MCF 10A (cell line): Measurements from ENCODE around the gene ZFP64. TPM values are rescaled to one million over a fixed set of nuclear protein-coding genes. Genes with fewer than 3 reads are reported as not detected.
A peak's percentile ranks its signal among the peaks of the same experiment; 100 is the strongest.

ENCODE experiments used
- BruUV-seq: library from RNA; stranded (reverse); fragments of 400-500 nt; replicated peaks from 2 replicates; lab custom pipeline; 2021; lab: Mats Ljungman, UMichigan
- CTCF ChIA-PET: fragments of 300-600 bp; sonication (Branson Sonifier 250); formaldehyde crosslinking; extraction: SDS; loops from one replicate; lab custom pipeline; 2021; ENCODE audit warnings: antibody characterized with exemption, inconsistent platforms; lab: Yijun Ruan, JAX
- POLR2A ChIA-PET: fragments of 300-600, 350-650 bp; sonication (Branson Sonifier 250); formaldehyde crosslinking; extraction: SDS; loops from one replicate; lab custom pipeline; 2020; ENCODE audit warnings: antibody characterized with exemption, inconsistent platforms; lab: Yijun Ruan, JAX
- DNase-seq: peaks from one replicate; pipeline ENCODE4 v3.0.0-alpha.2; 2018; ENCODE audit not compliant: unreplicated experiment
- H3K27ac Mint-ChIP-seq: one replicate; pipeline ENCODE4 v1.8.0; 2022; ENCODE audit warnings: mild to moderate bottlenecking, low read depth, mixed read lengths; ENCODE audit not compliant: unreplicated experiment
- H3K27me3 Mint-ChIP-seq: one replicate; pipeline ENCODE4 v1.8.0; 2022; ENCODE audit warnings: mixed read lengths; ENCODE audit not compliant: insufficient read depth, unreplicated experiment
- H3K36me3 Mint-ChIP-seq: one replicate; pipeline ENCODE4 v1.8.0; 2022; ENCODE audit warnings: mild to moderate bottlenecking, moderate library complexity, mixed read lengths; ENCODE audit not compliant: insufficient read depth, unreplicated experiment
- H3K4me1 Mint-ChIP-seq: one replicate; pipeline ENCODE4 v1.8.0; 2022; ENCODE audit warnings: mixed read lengths; ENCODE audit not compliant: insufficient read depth, unreplicated experiment
- H3K4me3 Mint-ChIP-seq: one replicate; pipeline ENCODE4 v1.8.0; 2022; ENCODE audit warnings: mild to moderate bottlenecking, moderate library complexity, mixed read lengths; ENCODE audit not compliant: unreplicated experiment
- H3K9me3 Mint-ChIP-seq: one replicate; pipeline ENCODE4 v1.8.0; 2022; ENCODE audit warnings: mixed read lengths; ENCODE audit not compliant: unreplicated experiment
- intact Hi-C: fragments of 100-400 bp; cut with micrococcal nuclease; formaldehyde crosslinking; loops from 2 replicates; pipeline ENCODE4 v1.14.1; 2022
- total RNA-seq: library from RNA; stranded (reverse); gene quantifications from 2 replicates; pipeline ENCODE4 v1.2.3, GENCODE V29; 2022
- TF ChIP-seq, protein P1 (sequence below): fragments of 200-600 bp; IDR thresholded peaks from one replicate; pipeline ENCODE4 v1.8.0; 2022; ENCODE audit warnings: antibody characterized with exemption, mild to moderate bottlenecking; ENCODE audit not compliant: unreplicated experiment

The ZFP64 gene
- total RNA-seq, 1 experiment from 2014 or later: 13.0 TPM

DNA sequence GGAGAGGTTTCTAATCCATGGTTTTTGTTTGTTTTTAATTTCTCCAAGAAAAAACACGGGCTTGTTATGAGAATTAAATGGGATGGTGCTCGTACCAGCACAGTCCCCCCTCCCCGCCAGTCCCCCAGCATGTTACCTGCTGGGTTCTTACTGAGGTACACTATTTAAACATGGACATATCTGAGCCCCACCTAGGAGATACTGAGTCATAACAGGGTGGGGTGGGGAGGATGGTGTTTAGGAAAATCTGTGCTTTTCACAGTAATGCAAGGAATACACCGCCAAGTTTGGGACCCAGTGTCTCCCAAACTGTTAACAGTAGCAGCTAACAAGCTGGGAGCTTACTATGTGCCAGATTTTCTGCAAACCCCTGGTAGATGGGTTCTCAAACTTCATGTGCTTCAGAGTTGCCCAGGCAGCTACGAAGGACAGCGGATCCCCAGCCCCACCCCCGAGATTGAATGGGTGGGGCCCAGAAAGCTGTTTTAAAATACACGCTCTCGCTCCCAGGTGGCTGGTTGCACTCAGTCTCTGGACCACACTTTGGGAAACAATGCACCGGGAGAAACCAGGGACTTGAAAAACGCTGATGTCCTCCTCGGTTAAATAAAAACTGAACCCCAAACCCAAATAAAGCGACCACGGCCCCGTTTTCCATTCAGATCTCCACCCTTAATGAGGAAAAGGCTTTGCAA, 995 bp downstream of the ZFP64 start:
- ChIA-PET CTCF (interaction anchor here (0.6 to 1.6 kb wide), 7 partner anchors 18 to 1029 kb away, joined by 3 to 6 read pairs (median 4); no protein-coding TSS in a partner anchor), POLR2A (interaction anchor here (0.6 to 3.5 kb wide), 12 partner anchors 9 to 1356 kb away, joined by 3 to 20 read pairs (median 3); no protein-coding TSS in a partner anchor)
- DNase-seq: peak; percentile 63
- H3K36me3 Mint-ChIP-seq: peaks cover 13% of the 10 kb centered on the region
- no peaks in the 10 kb centered on the region for H3K27me3 Mint-ChIP-seq
- TF ChIP-seq, protein P1, sequence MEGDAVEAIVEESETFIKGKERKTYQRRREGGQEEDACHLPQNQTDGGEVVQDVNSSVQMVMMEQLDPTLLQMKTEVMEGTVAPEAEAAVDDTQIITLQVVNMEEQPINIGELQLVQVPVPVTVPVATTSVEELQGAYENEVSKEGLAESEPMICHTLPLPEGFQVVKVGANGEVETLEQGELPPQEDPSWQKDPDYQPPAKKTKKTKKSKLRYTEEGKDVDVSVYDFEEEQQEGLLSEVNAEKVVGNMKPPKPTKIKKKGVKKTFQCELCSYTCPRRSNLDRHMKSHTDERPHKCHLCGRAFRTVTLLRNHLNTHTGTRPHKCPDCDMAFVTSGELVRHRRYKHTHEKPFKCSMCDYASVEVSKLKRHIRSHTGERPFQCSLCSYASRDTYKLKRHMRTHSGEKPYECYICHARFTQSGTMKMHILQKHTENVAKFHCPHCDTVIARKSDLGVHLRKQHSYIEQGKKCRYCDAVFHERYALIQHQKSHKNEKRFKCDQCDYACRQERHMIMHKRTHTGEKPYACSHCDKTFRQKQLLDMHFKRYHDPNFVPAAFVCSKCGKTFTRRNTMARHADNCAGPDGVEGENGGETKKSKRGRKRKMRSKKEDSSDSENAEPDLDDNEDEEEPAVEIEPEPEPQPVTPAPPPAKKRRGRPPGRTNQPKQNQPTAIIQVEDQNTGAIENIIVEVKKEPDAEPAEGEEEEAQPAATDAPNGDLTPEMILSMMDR: no peak
- peaks cover 14% of the 10 kb centered on the region for H3K4me1 Mint-ChIP-seq
- intact Hi-C loops: no loop called here
- H3K9me3 Mint-ChIP-seq: no peaks in the 10 kb centered on the region
- peak overlapping the region; percentile 91 for H3K27ac Mint-ChIP-seq
- H3K4me3 Mint-ChIP-seq: peak overlapping the region; percentile 94
- BruUV-seq: no TSS peak

DNA sequence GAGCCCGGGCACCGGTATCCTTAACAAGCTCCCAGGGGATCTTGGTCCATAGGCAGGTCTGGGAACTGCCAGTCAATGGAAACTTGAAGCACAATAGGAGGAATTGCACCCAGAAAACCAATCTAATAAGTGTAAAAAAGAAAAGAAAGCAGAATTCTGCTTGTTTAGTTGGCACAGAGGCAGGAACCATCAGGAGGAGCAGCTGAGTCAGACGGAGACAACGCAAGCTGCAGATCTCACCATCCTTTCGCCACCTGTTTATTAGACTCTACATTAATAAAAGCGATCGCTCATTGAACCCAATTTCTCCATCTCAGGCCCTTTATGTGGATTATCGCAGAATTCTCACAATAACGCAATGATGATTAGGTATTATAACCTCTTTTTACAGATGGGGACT, 9.8 kb downstream of the ZFP64 start:
- Mint-ChIP-seq H3K27me3 (no peaks in the 10 kb centered on the region), H3K4me3 (no peak overlapping the region), H3K36me3 (peaks cover 49% of the 10 kb centered on the region), H3K4me1 (no peaks in the 10 kb centered on the region), H3K27ac (no peak overlapping the region), H3K9me3 (no peaks in the 10 kb centered on the region)
- TF ChIP-seq, protein P1: no peak
- ChIA-PET CTCF (interaction anchor here (0.5 to 1.0 kb wide), 4 partner anchors 10 to 1914 kb away, joined by 3 to 5 read pairs (median 4); partner anchors contain the start of gene ZFP64), POLR2A (interaction anchor here (1.7 kb wide), 1 partner anchor 10 kb away, joined by 6 read pairs; the partner anchor contains the start of gene ZFP64)
- no TSS peak for BruUV-seq
- intact Hi-C loops: no loop called here
- no peak for DNase-seq

DNA sequence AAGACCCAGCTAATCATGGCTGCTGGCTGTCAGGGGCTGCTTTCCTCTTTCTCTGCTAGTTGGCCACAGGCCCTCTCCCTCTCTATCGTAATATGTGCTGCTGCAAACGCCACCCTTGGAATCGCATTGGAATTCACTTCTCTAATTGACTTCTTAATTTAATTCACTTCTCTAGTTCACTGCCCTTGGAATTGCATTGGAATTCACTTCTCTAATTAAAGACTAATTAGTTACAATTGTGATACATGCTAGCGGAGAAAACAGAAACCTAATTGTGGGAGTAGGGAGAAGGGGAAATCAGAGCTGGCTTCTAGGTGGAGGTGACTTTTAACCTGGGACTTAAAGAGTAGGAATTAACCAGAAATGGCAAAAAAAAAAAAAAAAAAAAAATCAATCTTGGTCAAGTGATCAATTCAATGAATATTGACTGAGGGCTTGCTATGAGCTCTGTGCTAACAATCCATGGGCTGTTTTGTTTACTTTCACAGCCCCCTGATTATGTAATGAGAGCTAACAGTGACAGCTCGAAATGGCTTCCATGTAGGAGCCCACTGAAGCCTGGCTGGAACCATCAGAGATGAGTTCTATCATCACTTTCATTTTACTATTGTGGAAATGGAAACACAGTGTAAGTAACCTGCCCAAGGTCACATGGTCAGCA, 11.3 kb downstream of the ZFP64 start:
- CTCF ChIA-PET: interaction anchor here (1.0 kb wide), 1 partner anchor 52 kb away, joined by 6 read pairs; no protein-coding TSS in a partner anchor
- Mint-ChIP-seq H3K4me3 (no peak overlapping the region), H3K27ac (no peak overlapping the region), H3K4me1 (no peaks in the 10 kb centered on the region), H3K9me3 (no peaks in the 10 kb centered on the region), H3K36me3 (peaks cover 36% of the 10 kb centered on the region), H3K27me3 (no peaks in the 10 kb centered on the region)
- no peak for DNase-seq
- POLR2A ChIA-PET: no interaction called here
- TF ChIP-seq, protein P1: no peak
- intact Hi-C loops: no loop called here
- BruUV-seq: no TSS peak
